IMR-90 (cell line): Measurements from ENCODE around the gene CLEC3A.

Source experiments
- BHLHE40 ChIP-seq: fragments of 150-350 bp; IDR thresholded peaks from 2 replicates; pipeline ENCODE4 v1.6.1; 2016; ENCODE audit warnings: mild to moderate bottlenecking, low read depth, low read length
- CEBPB ChIP-seq: IDR thresholded peaks from 2 replicates; pipeline ENCODE4 v1.6.1; 2012; ENCODE audit warnings: low read depth, low read length, improper control_type of control experiment
- CHD1 ChIP-seq: IDR thresholded peaks from 2 replicates; pipeline ENCODE4 v1.6.1; 2012; ENCODE audit warnings: low read depth, low read length, improper control_type of control experiment
- CTCF ChIP-seq: conservative IDR thresholded peaks from 2 replicates; pipeline ENCODE4 v1.5.1; 2012; ENCODE audit warnings: mild to moderate bottlenecking, low read depth, low read length, improper control_type of control experiment
- MAFK ChIP-seq: IDR thresholded peaks from 2 replicates; pipeline ENCODE4 v1.6.1; 2012; ENCODE audit warnings: low read depth, low read length, improper control_type of control experiment
- MAZ ChIP-seq: IDR thresholded peaks from 2 replicates; pipeline ENCODE4 v1.6.1; 2012; ENCODE audit warnings: low read depth, mild to moderate bottlenecking, low read length, improper control_type of control experiment, moderate library complexity, borderline replicate concordance
- MXI1 ChIP-seq: IDR thresholded peaks from 2 replicates; pipeline ENCODE4 v1.6.1; 2012; ENCODE audit warnings: low read depth, mild to moderate bottlenecking, low read length, moderate library complexity, borderline replicate concordance
- NFE2L2 ChIP-seq: fragments of 150-350 bp; IDR thresholded peaks from 2 replicates; pipeline ENCODE4 v1.6.1; 2016; ENCODE audit warnings: low read depth, mild to moderate bottlenecking, low read length
- POLR2A ChIP-seq: IDR thresholded peaks from 2 replicates; pipeline ENCODE4 v1.6.1; 2012; ENCODE audit warnings: mild to moderate bottlenecking, low read depth, low read length
- RAD21 ChIP-seq: IDR thresholded peaks from 2 replicates; pipeline ENCODE4 v1.6.1; 2012; ENCODE audit warnings: low read length, improper control_type of control experiment
- RCOR1 ChIP-seq: IDR thresholded peaks from 2 replicates; pipeline ENCODE4 v1.6.1; 2012; ENCODE audit warnings: mild to moderate bottlenecking, low read length, improper control_type of control experiment; ENCODE audit not compliant: insufficient replicate concordance
- RFX5 ChIP-seq: IDR thresholded peaks from 2 replicates; pipeline ENCODE4 v1.8.0; 2012; ENCODE audit warnings: low read depth, mild to moderate bottlenecking, low read length, moderate library complexity
- SMC3 ChIP-seq: fragments of 150-350 bp; IDR thresholded peaks from 2 replicates; pipeline ENCODE4 v1.6.1; 2016; ENCODE audit warnings: low read depth, mild to moderate bottlenecking, antibody characterized with exemption, low read length, moderate library complexity
- USF2 ChIP-seq: fragments of 150-350 bp; IDR thresholded peaks from 2 replicates; pipeline ENCODE4 v1.6.1; 2017; ENCODE audit warnings: mild to moderate bottlenecking, antibody characterized with exemption, low read length, low read depth

GRCh38 chr16:78081341-78081740, 59.0 kb downstream of the CLEC3A start:
- TF ChIP-seq CHD1, result no peak
- no peak for TF ChIP-seq USF2
- no peak for TF ChIP-seq CTCF
- TF ChIP-seq RAD21, result no peak
- TF ChIP-seq SMC3, result no peak
- no peak for TF ChIP-seq NFE2L2
- TF ChIP-seq POLR2A, result no peak
- no peak for TF ChIP-seq CEBPB
- TF ChIP-seq RFX5, result no peak
- no peak for TF ChIP-seq MXI1
- no peak for TF ChIP-seq RCOR1
- TF ChIP-seq MAZ, result no peak
- TF ChIP-seq BHLHE40, result no peak
- TF ChIP-seq MAFK, result no peak
